Stimulated activated CD8-positive, alpha-beta memory T cell treated with anti-CD3 and anti-CD28 coated beads, Interleukin-15, amount 100 ng/mL, for 48 hours (primary cell): ENCODE results near the gene CAMK1D.
"Not testable (repeated sequence)": the region's sequence is repeated elsewhere in the genome, so short reads cannot be mapped to it uniquely, and the experiment has no call there.

Experiments
- DNase-seq, 2 donors: peaks; one replicate each; pipeline ENCODE4 v3.0.0-alpha.2; 2020; ENCODE audit warnings: low read depth in 2 of 2

Gene CAMK1D

DNA sequence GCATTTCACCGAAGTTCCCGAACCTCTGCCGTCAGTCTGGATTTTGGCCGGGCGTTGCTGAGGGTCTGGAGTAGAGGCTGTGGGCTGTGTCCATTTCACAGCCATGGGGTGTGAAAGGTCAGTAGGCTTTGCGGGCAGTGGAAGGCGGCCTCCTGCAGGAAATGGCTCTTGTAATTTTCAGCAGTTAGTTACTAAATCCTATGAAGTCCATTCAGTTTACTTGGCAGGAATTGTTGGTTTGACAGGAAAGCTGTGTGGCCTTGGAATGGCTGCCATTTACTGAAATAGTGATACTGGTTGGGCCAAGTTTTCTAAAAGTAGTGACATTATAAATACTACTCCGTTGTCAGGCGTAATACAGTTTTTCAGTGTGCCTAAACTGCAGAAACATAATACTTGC lies 348.4 kb downstream of the CAMK1D start:
- DNase-seq = no peak

DNA sequence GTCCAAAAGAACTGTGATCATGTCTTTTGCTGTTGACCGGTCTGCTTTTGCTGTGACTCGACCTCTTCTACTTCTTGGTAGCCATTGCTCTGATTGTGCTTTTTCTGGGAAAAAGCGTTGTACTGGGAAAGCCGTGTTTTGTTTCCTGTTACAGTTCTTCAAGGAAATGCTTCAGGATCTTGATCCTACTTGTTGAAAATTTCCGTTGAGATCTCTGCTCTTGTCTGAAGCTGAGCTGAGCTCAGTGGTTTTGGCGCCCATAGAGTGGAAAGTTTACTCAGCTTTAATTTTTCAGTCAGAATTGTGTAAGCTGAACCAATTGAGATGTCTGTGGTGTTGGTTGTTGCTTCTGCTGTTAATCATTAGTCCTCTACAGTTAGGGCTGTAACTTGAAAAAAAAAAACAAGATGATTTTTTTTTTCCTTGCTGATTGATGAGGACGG lies 349.9 kb downstream of the CAMK1D start:
- DNase-seq = no peak

DNA sequence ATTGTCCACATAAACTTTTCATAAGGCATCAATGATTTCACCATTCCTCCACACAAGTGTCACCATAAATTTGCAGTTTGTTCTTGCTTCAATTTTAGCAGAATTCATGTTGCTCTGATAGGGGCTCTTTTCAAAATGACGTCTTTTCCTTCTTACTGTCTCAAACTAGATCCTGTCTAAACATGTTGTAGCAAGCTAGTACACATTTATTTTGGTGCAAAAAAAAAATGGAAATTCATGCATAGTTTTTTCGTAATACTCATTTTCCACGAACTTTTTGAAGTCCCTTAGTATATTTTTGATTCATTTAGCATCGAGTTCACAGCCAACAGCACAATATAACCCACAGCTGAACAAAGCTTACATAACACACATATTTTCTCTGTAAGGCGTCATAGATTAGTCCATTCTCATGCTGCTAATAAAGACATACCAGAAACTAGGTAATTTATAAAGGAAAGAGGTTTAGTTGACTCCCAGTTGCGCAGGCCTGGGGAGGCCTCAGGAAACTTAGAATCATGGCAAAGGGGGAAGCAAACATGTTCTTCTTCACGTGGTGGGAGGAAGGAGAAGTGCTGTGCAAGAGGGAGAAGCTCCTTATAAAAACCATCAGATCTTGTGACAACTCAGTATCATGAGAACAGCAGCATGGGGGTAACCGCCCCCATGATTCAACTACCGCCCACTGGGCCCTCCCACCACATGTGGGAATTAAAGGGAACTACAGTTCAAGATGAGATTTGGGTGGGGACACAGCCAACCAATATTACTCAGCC lies 350.6 kb downstream of the CAMK1D start:
- DNase-seq = no peak

DNA sequence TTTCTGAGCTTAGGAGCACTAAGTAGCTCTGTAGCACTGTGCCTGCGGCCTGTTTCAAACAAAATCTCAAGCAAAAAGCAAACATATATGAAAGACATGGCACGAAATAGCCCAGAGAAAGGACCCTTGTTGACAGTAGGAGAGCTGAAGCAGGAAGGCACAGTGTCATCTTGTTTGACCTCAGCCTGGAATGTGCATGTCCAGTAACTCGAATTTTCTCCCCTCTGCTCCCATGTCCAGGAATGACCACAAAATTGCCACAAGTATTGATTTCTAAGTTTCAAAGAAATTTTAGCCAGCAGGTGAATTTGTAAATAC lies 351.2 kb downstream of the CAMK1D start:
- no peak for DNase-seq

DNA sequence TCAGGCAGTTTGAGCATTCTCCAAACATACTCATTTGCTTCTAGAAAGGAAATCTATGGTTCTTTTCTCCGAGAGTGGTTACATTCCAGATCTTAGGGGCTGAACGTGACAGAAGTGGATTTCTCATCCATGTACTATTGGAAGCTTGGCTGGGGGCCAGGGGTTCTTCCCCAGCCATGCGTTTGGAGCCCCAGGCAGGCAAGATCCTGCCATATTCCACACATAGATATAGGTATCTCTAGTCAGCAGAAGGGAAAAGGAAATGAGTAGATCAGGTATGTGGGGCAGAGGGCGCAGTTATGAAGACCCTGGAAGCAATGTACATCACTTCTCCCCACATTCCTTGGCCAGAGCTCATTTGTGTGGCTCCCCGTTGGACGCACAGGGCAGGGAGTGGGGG lies 352.3 kb downstream of the CAMK1D start:
- DNase-seq = no peak

DNA sequence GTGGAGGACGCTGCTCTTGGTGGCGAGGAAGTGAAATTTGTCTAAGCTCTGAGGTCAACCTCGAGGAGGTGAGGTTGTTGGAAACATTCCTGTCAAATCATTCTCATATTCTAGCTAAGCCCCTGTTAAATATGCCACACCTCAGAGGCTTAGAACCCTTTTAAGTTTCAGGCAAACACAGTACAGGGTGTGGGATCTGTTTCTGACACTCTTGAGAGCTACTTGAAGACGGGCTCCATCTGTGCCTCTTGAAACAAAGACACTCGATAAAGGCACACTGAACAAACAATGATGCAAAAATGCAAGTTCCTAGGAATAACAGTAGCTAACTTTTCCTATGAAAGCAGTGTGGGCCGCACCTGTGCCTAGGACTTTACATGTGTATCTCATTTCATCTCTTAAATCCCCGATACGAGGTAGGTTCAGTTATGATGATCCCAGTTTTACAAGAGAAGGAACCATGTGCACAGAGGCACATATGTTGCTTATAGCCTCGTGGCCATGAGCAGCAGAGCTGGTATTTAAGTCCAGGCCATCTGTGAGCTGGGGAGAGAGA lies 352.9 kb downstream of the CAMK1D start:
- DNase-seq = no peak

DNA sequence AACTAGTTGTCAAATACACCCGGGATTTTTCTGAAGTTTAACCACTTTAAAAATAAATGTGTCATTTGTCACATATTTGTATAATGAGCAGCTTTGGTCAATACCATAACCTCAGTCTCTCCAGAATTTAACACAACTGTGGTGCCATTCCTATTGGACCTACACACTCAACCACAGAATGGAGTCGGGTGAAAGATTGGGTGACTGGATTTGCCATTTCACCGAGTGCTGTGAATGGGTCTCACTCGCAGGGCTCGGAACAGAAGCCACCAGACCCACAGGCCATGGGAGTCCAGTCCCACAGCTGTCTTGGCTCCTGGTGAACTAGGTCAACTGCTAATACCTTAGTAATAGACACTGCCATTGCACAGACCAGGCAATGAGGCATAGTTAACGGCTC lies 353.8 kb downstream of the CAMK1D start:
- DNase-seq = no peak

DNA sequence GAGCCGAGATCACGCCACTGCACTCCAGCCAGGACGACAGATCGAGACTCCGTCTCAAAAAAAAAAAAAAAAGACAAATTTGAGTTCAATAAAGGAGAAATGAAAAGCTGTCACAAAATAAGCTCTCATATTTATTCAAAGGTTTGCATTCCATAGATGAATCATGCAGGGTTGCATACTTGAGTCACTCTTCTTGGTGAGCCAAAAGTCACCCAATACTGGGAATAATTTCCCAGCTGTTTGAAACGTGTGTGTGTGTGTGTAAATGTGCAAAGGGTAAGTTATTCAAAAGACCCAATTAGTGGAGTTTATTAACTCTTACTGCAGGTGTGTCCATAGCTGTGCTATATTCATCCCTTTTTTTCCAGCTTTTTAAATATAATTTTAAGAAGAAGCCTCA lies 354.5 kb downstream of the CAMK1D start:
- no peak for DNase-seq

DNA sequence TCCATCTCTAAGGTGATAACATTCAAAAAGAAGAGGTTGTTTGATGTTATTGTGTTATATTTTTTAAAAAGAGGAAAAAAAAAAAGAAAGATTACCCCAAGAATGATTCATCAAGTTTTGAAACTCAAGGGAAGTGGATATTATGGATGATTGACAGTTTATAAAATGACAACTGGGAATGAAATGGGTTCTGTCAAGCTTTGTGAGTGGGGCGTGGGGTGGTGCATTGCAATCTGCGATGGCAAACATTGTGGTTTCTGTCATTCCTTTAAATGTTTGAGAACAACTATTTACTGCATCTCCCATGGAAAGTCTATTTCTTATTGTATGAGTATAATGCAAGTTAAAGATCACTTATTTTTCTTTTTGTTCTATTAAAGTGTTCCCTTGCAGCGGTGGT lies 355.1 kb downstream of the CAMK1D start:
- DNase-seq = no peak

DNA sequence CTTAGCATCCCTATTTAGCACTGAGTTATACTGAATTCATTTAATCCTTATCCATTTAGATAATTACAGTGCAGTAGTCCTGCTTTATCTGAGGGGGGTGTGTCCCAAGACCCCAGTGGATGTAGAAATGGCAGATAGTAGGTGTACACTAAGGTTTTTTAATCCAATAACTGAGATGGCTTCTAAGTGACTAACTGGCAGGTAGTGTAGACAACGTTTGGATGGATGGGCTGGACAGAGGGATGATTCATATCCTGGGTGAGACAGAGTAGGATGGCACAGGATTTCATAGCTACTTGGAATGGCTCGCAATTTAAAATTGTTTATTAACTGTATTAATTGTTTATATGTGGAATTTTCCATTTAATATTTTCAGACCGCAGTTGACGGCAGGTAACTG lies 356.6 kb downstream of the CAMK1D start:
- DNase-seq = no peak

DNA sequence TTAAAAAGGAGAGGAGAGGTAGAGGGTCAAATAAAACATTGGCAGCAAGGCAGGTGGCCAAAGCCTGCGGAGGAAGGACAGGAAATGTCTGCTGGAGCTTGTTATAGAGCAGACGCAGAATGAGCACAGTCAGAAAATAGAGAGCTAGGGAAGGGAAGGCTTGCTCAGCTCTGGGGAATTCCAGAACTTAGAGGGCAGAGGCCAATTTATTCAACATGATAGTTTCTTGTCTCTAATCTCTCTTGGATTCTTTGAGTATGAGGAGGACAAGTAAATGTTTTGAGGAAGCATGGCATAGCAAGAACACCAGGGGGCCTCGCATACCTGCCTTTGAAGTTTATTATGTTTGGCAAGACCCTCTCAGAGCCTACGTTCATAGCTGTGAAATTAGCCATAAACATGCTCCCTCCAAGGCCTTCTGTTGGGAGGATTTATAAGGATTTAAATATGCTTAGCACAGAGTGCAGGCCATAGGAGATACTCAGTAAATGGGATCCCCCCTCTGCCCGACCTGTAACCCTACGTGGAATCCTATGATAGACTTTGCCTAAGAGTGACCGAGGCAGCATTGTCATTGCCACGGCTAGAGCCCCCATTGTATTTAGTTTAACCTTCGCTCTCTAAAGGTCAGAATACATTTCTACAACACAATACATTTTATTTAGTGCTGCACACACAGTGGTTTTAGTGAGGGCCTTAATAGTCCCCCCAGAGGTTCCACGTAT lies 358.3 kb downstream of the CAMK1D start:
- DNase-seq = no peak

DNA sequence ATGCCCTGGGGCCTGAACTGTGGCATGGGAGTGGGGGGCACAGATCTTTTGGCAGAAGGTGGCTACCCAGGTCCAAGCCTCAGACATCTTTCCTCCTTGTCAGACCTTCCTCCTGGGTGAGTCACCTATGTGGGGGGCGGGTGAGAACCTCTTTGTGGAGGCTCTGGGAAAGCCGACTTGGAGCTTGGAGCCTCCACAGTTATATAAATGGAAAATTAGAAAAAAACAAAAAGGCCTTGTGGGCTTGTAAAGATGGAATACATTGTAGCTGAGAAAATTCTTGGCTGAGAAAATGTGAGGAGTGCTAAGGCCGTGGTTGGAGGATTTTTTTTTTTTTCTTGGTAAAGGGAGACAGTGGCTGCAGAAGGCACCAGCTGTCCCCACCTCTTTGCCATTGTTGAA lies 359.7 kb downstream of the CAMK1D start:
- DNase-seq = no peak

DNA sequence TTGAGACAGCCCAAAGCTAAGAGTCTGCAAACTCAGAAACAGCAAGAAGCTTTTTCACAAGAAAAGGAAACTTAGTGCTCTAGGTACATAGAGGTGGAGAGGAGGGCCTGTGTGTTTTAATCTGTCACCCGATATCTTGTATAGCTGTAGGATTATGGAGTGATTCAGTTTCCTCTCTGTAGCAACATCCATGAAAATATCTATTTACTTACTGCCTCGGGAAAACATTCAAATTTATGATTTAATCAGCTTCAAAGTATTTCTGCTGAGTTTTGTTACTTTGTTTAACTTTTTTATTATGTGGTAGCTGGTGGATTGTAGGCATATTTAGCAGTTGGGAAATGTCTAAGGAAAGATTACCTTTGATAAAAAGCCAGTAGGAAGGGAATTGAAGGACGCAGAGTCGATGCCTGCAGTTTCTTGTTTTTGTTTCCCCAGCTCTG lies 360.2 kb downstream of the CAMK1D start:
- DNase-seq = no peak

DNA sequence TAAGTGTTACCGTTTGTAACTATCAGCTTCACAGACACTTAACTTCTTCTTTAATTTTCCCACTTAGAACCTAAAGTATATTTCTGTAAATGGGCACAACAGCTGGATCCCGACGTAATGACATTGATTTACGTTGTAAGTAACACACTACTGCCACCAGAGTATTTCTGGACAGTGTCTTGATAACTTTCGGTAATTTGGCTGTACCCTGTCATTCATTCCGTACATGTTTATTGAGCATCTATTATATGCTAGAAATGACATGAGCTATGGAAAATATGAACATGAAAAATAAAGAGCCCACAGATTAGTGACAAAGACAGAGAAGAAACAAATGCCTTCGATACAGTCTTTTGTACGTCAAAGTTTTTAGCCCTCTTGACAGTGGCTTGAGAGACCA lies 360.8 kb downstream of the CAMK1D start:
- DNase-seq = no peak

DNA sequence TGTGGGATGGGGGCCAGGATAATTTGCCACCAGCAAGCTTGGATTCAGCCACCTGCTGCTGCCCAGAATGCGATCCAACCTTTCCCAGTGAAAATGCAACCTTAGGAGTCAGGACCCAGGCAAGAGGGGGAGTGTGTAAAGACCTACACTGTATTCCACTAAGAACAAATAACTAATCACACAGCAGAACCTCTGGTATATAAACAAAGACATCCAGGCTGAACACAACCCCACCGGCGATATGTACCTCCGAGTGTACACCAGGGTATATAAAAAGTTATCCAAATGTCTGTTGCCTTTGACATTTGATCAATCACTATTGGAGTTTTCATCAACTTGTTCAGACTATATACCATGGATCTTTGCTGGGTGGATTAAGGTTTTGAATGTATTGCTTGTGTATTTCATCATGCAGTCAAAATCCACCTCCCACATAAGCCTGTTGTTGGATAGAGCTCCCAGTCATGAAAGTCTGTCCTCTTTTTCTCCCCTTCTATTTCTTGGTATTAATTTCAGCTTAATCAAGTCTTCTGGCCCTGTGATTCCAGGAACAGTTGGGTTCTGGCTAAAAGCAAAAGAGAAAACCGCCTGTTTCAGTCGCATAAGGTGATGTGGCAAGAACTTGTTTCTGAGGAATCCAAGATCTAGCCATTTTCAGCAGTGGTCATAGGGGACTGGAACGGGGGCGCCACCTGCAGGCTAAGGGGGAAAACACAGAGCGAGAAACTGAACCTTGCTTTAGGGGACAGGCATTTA lies 361.4 kb downstream of the CAMK1D start:
- peak; percentile 66 to 69 for DNase-seq

DNA sequence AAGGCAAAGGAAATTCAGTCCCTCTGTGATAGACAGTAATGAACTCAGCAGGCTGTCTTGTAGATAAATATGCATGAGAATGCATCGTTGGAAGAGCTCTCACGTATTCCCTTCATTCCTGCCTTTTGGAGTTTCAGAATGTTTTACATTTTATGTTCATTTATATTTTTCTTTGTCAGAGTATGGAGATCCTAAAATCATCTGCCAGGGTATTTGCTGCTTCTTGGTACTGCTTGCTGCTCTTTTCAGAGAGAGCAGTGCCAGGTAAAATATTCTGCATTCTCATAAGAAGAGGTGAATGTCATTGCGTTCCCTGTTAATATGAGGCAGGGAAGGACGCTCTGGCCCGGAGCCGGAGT lies 362.0 kb downstream of the CAMK1D start:
- DNase-seq = no peak

DNA sequence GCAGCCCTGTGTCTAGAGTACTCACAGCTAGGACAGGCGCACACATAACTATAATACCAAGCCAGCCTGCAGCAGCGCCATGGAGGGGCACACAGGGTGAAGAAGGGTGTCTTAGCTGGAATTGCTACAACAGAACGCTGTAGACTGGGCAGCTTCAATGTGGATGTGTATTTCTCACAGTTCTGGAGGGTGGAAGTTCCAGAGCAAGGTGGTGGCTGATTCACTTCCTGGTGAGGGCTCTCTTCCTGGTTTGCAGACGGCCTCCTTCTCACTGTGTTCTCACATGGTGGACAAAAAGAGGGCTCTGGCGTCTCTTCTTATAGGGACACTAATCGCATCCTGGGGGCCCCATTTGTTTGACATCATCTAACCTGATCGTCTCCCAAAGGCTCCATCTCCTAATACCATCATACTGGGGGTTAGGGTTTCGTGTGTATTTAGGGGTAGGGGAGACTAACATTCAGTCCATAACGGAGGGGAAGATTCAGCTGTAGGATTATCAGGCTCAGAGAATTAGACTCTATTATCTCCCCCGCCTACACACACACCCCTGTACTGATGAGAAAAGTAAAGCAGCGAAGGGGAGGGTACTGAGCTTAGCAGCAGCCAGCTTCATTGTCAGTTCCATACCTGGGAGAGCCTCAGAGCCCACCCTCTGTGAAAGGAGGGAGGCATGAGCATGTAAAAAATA lies 363.1 kb downstream of the CAMK1D start:
- no peak for DNase-seq

DNA sequence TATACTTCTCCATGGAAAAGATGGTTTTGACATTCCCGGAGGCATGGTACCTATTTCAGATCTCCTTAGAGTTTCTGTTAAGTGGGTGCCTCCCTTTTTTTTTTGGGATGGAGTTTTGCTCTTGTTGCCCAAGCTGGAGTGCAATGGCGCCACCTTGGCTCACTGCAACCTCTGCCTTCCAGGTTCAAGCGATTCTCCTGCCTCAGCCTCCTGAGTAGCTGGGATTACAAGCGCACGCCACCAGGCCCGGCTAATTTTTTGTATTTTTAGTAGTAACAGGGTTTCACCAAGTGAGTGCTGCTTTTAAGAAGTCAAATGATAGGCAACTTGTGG lies 363.6 kb downstream of the CAMK1D start:
- DNase-seq = not testable (repeated sequence)

DNA sequence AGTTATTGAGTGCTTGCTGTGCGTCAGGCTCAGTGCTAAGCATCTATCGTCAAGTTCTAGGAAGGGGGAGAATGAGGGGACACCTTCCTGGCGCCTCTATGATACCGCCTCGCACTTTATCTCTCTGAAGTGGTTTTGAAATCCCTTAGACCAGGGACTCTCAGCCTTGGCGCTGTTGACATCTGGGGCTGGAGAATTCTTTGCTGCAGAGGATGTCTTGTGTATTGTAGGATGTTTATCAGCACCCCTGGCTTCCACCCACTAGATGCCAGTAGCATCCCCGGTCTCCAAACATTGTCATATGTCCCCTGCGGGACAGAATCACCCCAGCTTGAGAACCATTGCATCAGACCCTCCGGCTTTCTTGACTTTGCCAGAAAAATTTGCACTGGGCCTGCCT lies 366.7 kb downstream of the CAMK1D start:
- no peak for DNase-seq

DNA sequence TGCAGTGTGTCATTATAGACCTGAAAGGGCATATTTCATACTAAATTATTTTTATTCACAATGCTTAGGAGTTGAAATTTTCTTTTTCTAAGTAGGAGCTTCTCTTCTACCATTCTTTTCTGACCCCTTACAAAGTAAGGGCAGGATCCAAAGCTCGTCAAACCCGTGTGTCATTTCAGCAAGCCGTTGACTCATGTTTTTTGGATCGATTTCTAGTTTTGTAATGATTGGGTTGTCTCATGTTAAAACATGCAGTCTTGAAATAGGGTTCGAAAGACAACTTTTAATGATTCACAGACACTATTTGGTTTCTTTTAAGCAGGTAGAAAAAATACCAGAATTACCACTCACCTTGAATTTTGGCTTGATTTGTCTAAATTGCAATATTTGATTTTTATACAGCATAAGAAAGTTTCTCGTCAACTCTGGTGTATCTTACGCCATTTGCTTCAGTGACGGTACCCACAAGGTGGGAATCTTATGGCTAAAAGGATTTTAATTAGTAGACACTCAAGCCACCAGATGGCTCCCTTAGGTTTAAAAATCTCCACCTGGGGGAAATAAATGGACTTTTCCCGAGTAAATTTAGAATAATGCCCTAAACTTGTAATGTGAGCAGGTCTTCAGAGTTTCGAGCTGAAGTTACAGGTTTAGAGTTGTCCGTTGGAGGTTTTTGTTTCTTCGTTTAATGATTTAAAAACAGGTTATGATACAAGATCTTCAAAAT lies 368.8 kb downstream of the CAMK1D start:
- no peak for DNase-seq

DNA sequence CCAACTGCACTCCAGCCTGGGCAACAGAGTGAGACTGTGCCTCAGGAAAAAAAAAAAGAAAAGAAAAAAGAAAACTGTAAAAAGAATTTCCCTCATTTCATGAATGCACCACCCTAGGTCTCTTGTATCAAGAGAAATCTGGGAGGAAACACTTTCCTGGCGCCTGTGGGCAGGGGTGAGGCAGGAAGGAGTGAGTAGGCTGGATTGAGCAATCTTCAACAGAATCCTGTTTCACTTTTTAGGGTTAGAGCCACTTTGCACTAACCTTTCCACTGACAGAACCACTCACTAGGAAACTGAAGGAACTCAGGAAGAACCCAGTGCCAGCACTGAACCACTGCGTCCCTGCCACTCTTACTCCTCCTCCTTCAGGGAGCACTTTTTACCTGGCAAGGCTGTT lies 370.0 kb downstream of the CAMK1D start:
- DNase-seq = no peak
